Measurements from ENCODE around the gene KYNU. TPM values are rescaled to one million over a fixed set of nuclear protein-coding genes. Genes with fewer than 3 reads are reported as not detected.

KYNU gene
- not detected for total RNA-seq

DNA sequence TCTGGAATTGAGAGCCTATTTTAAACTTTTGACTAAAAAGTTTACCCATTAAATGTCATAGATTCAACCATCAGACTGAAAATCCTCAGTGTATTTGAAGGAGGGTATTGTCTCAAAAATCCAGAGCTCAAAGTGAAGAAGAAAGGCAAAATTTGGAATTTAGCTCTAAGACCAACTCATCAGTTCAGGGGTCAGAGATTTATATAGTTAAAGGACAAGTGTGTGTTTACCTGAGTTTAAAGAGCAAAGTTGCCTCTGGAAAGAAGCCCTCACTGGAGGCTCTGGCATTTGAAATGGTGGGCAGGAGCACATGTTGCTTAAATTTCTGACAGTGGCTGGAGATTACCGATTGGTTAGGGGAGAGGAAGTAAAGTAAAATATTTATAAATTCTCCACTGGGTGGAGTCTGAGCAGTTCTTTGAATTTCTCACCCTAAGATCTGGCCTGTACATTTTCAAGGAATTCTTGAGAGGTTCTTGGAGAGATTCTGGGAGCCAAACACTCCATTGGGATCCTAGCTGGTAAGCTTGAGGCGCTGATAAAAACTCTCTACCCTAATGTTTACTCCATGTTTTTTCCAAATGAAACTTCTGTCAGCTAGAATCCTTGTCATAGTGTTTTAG, at the start of gene KYNU:
TSS of gene KYNU (plus strand) at position 449 of the 623 bp plus-strand sequence. CDS start 7,704 bp downstream, outside the sequence.
- Mint-ChIP-seq H3K36me3 (ENCODE audit: low read depth) (no peaks in the 10 kb centered on the region), H3K9me3 (ENCODE audit: low read depth) (no peaks in the 10 kb centered on the region), H3K27me3 (no peaks in the 10 kb centered on the region), H3K4me3 (no peak within 1 kb of the TSS), H3K27ac (no peak within 1 kb of the TSS), H3K4me1 (no peaks in the 10 kb centered on the region)
- intact Hi-C loops (cut with DNase I, micrococcal nuclease) = no loop called here
- CTCF ChIA-PET = no interaction called here
- POLR2A ChIA-PET = no interaction called here
- DNase-seq = no peak
- ATAC-seq = no peak

GRCh38 chr2:142834021-142834420, 43.4 kb upstream of the KYNU start:
- no peak for ATAC-seq
- H3K27ac Mint-ChIP-seq = no peak overlapping the region
- CTCF ChIA-PET = no interaction called here

GRCh38 chr2:142840436-142840835, 37.0 kb upstream of the KYNU start:
- no peaks in the 10 kb centered on the region for H3K36me3 Mint-ChIP-seq (ENCODE audit: low read depth)
- H3K4me3 Mint-ChIP-seq = no peak overlapping the region
- H3K4me1 Mint-ChIP-seq = no peaks in the 10 kb centered on the region
- H3K9me3 Mint-ChIP-seq (ENCODE audit: low read depth) = no peaks in the 10 kb centered on the region
- ATAC-seq (no peak), DNase-seq (no peak)
- ChIA-PET POLR2A (no interaction called here), CTCF (interaction anchor here (0.6 kb wide), 1 partner anchor 8 kb away, joined by 3 read pairs; no protein-coding TSS in a partner anchor)
- no peak overlapping the region for H3K27ac Mint-ChIP-seq
- no peaks in the 10 kb centered on the region for H3K27me3 Mint-ChIP-seq
- intact Hi-C loops (cut with DNase I, micrococcal nuclease) = no loop called here

More at GRCh38 chr2:142834021-142834420, 43.4 kb upstream of the KYNU start:
- H3K4me1 Mint-ChIP-seq = no peaks in the 10 kb centered on the region
- no peaks in the 10 kb centered on the region for H3K36me3 Mint-ChIP-seq (ENCODE audit: low read depth)
- H3K9me3 Mint-ChIP-seq (ENCODE audit: low read depth) = no peaks in the 10 kb centered on the region
- H3K4me3 Mint-ChIP-seq = no peak overlapping the region
- POLR2A ChIA-PET = no interaction called here
- intact Hi-C loops (cut with DNase I, micrococcal nuclease) = no loop called here
- DNase-seq = no peak
- no peaks in the 10 kb centered on the region for H3K27me3 Mint-ChIP-seq

GRCh38 chr2:142841788-142842187, 35.7 kb upstream of the KYNU start:
- no peaks in the 10 kb centered on the region for H3K36me3 Mint-ChIP-seq (ENCODE audit: low read depth)
- no peaks in the 10 kb centered on the region for H3K4me1 Mint-ChIP-seq
- DNase-seq (no peak), ATAC-seq (no peak)
- POLR2A ChIA-PET = no interaction called here
- no peak overlapping the region for H3K27ac Mint-ChIP-seq
- intact Hi-C loops (cut with DNase I, micrococcal nuclease) = no loop called here
- CTCF ChIA-PET = interaction anchor here (0.6 kb wide), 1 partner anchor 597 kb away, joined by 3 read pairs; no protein-coding TSS in a partner anchor
- H3K27me3 Mint-ChIP-seq = no peaks in the 10 kb centered on the region
- no peaks in the 10 kb centered on the region for H3K9me3 Mint-ChIP-seq (ENCODE audit: low read depth)
- no peak overlapping the region for H3K4me3 Mint-ChIP-seq

DNA sequence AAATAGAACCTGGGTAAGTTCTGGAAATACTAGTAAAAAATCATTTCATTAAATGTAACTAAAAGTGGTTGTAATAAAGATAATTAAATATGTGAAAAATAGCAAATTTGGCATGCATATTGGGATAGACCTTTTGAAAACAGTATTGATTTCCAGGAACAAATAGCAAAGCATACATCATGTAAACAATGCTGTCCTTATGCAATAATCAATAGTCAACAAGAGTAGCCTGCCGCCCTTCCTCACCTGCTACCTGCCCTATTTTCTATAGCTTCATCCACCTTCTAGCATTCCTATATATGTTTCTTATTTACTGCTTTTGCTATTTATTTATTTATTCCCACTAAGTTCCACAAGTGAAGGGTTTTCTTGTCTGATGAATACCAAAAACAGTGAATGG, 35.1 kb upstream of the KYNU start:
- Mint-ChIP-seq H3K36me3 (ENCODE audit: low read depth) (no peaks in the 10 kb centered on the region), H3K4me1 (no peaks in the 10 kb centered on the region), H3K9me3 (ENCODE audit: low read depth) (no peaks in the 10 kb centered on the region), H3K27me3 (no peaks in the 10 kb centered on the region), H3K27ac (no peak overlapping the region), H3K4me3 (no peak overlapping the region)
- POLR2A ChIA-PET = no interaction called here
- DNase-seq (no peak), ATAC-seq (no peak)
- intact Hi-C loops (cut with DNase I, micrococcal nuclease) = no loop called here
- CTCF ChIA-PET = interaction anchor here (1.0 kb wide), 1 partner anchor 12 kb away, joined by 3 read pairs; no protein-coding TSS in a partner anchor

DNA sequence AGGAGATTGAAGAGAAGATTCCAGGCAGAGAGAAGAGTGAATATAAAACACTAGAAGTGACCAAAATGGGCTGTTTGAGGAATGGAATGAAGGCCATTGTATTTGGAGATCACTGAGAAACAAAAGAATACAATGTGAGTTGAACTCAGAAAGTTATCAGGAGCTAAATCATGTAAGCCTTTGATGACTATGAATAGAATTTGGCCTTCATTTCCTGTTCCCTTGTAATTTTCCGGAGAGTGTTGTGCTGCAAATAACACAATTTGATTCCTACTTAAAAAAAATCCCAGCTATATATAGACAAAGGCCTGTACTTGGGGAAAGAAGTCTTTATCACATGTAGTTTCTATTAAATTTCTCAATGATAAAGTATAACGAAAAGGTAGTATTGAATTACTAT, 33.7 kb upstream of the KYNU start:
- Mint-ChIP-seq H3K4me3 (no peak overlapping the region), H3K36me3 (ENCODE audit: low read depth) (no peaks in the 10 kb centered on the region), H3K4me1 (no peaks in the 10 kb centered on the region), H3K27ac (no peak overlapping the region), H3K27me3 (no peaks in the 10 kb centered on the region), H3K9me3 (ENCODE audit: low read depth) (no peaks in the 10 kb centered on the region)
- ChIA-PET CTCF (no interaction called here), POLR2A (no interaction called here)
- DNase-seq (no peak), ATAC-seq (no peak)
- intact Hi-C loops (cut with DNase I, micrococcal nuclease) = no loop called here

DNA sequence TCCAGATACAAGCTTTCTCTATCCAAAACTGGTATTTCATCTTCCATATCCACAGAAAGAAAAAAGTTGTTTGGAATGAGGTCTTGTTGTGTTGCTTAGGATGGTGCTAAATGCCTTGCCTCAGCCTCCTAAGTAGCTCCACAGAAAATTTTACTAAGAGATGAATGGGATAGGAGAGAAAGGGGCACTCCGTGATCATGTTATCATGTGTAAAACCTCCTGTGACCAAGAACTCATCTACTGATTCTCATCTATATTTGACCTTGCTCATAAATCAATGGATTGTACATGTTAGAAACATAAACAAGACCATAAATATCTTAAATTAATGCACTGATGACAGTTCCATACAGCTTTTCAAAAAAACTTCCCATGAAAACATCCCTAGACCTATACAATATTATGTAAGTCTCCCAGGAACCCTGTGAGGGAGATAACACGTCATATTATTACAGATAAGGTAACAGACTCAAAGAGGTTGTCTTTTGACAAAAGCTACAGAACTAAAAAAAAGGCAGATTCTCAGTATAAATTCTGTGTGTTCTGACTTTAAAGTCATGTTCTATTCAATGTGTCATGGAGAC, 29.3 kb upstream of the KYNU start:
- DNase-seq (no peak), ATAC-seq (no peak)
- Mint-ChIP-seq H3K27ac (no peak overlapping the region), H3K27me3 (no peaks in the 10 kb centered on the region), H3K4me3 (no peak overlapping the region), H3K4me1 (no peaks in the 10 kb centered on the region), H3K36me3 (ENCODE audit: low read depth) (no peaks in the 10 kb centered on the region), H3K9me3 (ENCODE audit: low read depth) (no peaks in the 10 kb centered on the region)
- CTCF ChIA-PET = interaction anchor here (0.6 to 1.0 kb wide), 2 partner anchors 32 to 944 kb away, joined by 3 read pairs; no protein-coding TSS in a partner anchor
- intact Hi-C loops (cut with DNase I, micrococcal nuclease) = no loop called here
- POLR2A ChIA-PET = no interaction called here

DNA sequence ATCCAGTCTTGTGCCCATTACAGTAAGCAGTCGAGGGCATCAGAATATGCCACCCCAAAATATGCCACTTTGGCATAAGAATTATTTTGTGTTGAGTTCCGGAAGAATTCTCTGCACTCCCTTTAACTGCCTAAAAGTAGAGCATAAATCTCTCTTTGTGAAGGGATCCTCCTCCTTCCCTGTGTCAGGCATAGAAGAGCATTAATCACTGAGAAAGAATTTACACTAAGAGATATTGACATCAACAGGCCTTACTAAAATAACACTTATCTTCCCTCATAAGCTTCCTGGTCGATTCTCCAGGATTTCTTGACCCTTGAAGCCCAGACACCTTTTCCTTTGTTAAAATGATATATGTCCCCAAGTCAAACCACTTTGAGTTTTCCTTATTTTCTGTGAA, 27.6 kb upstream of the KYNU start:
- ATAC-seq = no peak
- Mint-ChIP-seq H3K27ac (no peak overlapping the region), H3K36me3 (ENCODE audit: low read depth) (no peaks in the 10 kb centered on the region), H3K9me3 (ENCODE audit: low read depth) (no peaks in the 10 kb centered on the region), H3K27me3 (no peaks in the 10 kb centered on the region), H3K4me3 (no peak overlapping the region), H3K4me1 (no peaks in the 10 kb centered on the region)
- no peak for DNase-seq
- intact Hi-C loops (cut with DNase I, micrococcal nuclease) = no loop called here
- ChIA-PET POLR2A (no interaction called here), CTCF (no interaction called here)

GRCh38 chr2:142853912-142854311, 23.6 kb upstream of the KYNU start:
- Mint-ChIP-seq H3K27me3 (no peaks in the 10 kb centered on the region), H3K9me3 (ENCODE audit: low read depth) (no peaks in the 10 kb centered on the region), H3K27ac (no peak overlapping the region), H3K4me3 (no peak overlapping the region), H3K4me1 (no peaks in the 10 kb centered on the region), H3K36me3 (ENCODE audit: low read depth) (no peaks in the 10 kb centered on the region)
- ATAC-seq (no peak), DNase-seq (no peak)
- ChIA-PET CTCF (no interaction called here), POLR2A (no interaction called here)
- intact Hi-C loops (cut with DNase I, micrococcal nuclease) = no loop called here

GRCh38 chr2:142857256-142858164, 20.0 kb upstream of the KYNU start:
- intact Hi-C loops (cut with DNase I, micrococcal nuclease) = no loop called here
- DNase-seq (no peak), ATAC-seq (no peak)
- Mint-ChIP-seq H3K4me1 (no peaks in the 10 kb centered on the region), H3K27me3 (no peaks in the 10 kb centered on the region), H3K4me3 (no peak overlapping the region), H3K36me3 (ENCODE audit: low read depth) (no peaks in the 10 kb centered on the region), H3K9me3 (ENCODE audit: low read depth) (no peaks in the 10 kb centered on the region), H3K27ac (no peak overlapping the region)
- ChIA-PET POLR2A (no interaction called here), CTCF (no interaction called here)

DNA sequence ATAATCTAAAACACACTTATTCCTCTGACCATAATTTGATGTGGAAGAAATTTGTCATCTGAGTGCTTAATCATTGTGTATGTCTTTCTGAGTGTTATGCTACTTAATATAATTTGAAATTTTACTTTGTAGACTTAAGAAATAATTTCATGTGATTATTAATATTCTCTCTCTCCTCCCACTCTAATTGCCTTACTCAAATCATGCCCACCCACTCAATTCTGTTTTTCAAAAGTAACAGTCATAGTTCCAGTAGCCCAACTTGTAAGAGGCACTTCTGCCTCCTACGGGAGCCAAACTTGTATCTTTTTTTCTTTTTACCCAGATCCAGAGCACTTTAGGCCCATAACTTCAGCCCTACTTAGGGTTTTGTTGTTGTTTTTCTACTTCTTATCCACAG, 18.5 kb upstream of the KYNU start:
- H3K27ac Mint-ChIP-seq = no peak overlapping the region
- intact Hi-C loops (cut with DNase I, micrococcal nuclease) = no loop called here
- H3K4me3 Mint-ChIP-seq = no peak overlapping the region
- POLR2A ChIA-PET = no interaction called here
- no peak for DNase-seq
- ATAC-seq = no peak
- no peaks in the 10 kb centered on the region for H3K4me1 Mint-ChIP-seq
- H3K36me3 Mint-ChIP-seq (ENCODE audit: low read depth) = no peaks in the 10 kb centered on the region
- H3K9me3 Mint-ChIP-seq (ENCODE audit: low read depth) = no peaks in the 10 kb centered on the region
- peaks cover 3% of the 10 kb centered on the region for H3K27me3 Mint-ChIP-seq
- CTCF ChIA-PET = no interaction called here

GRCh38 chr2:142862299-142862698, 15.2 kb upstream of the KYNU start:
- Mint-ChIP-seq H3K27ac (no peak overlapping the region), H3K4me1 (no peaks in the 10 kb centered on the region), H3K9me3 (ENCODE audit: low read depth) (no peaks in the 10 kb centered on the region), H3K27me3 (peaks cover 6% of the 10 kb centered on the region), H3K4me3 (no peak overlapping the region), H3K36me3 (ENCODE audit: low read depth) (no peaks in the 10 kb centered on the region)
- ChIA-PET POLR2A (no interaction called here), CTCF (no interaction called here)
- intact Hi-C loops (cut with DNase I, micrococcal nuclease) = no loop called here
- ATAC-seq (no peak), DNase-seq (no peak)
